GM12878 (cell line): ENCODE results near the gene GET3. TPM values are rescaled to one million over a fixed set of nuclear protein-coding genes. Genes with fewer than 3 reads are reported as not detected.
A peak's percentile ranks its signal among the peaks of the same experiment; 100 is the strongest.

ENCODE experiments used
- ATAC-seq: fragments of 200-7000 bp; cut with Tn5 transposase; 3 replicates; pipeline ENCODE4 v1.9.1; 2020; ENCODE audit warnings: mild to moderate bottlenecking, moderate library complexity
- BruUV-seq: library from RNA; stranded (reverse); fragments of 400-500 nt; replicated peaks from 2 replicates; lab custom pipeline; 2021; lab: Mats Ljungman, UMichigan
- CTCF ChIA-PET: fragments of 300-600 bp; sonication (Branson Sonifier 250); formaldehyde crosslinking; extraction: SDS; loops from one replicate; lab custom pipeline; 2021; ENCODE audit warnings: inconsistent platforms; lab: Yijun Ruan, JAX
- POLR2A ChIA-PET: fragments of 350-600 bp; formaldehyde crosslinking; extraction: SDS; loops from one replicate; lab custom pipeline; 2021; ENCODE audit warnings: inconsistent platforms; lab: Charles Lee
- RAD21 ChIA-PET: fragments of 300-600 bp; sonication (Branson Sonifier 250); formaldehyde crosslinking; loops from one replicate; lab custom pipeline; 2023; ENCODE audit warnings: antibody characterized with exemption; ENCODE audit not compliant: unreplicated experiment; lab: Charles Lee
- SMC1A ChIA-PET: fragments of 300-600 bp; sonication (Branson Sonifier 250); formaldehyde crosslinking; loops from one replicate; lab custom pipeline; 2023; ENCODE audit not compliant: unreplicated experiment, uncharacterized antibody; lab: Charles Lee
- DNase-seq: peaks from one replicate; pipeline ENCODE4 v3.0.0-alpha.2; 2011; ENCODE audit warnings: low read depth, low spot score
- FAIRE-seq: peaks from 3 replicates; lab custom pipeline; 2011; peaks lifted over from hg19 to GRCh38; lab: Jason Lieb, UNC
- H2AFZ ChIP-seq: 2 replicates; pipeline ENCODE4 v1.6.0; 2011; ENCODE audit warnings: low read depth, low read length, control low read depth; ENCODE audit not compliant: control insufficient read depth
- H3K27ac ChIP-seq: 2 replicates; pipeline ENCODE4 v1.5.1; 2011; ENCODE audit warnings: control low read depth; ENCODE audit not compliant: control insufficient read depth, insufficient read depth
- H3K27me3 ChIP-seq, 2 experiments: replicated peaks in 1 of 2; 2 replicates each; pipeline versions ENCODE4 v1.6.0 to v1.6.1; 2011; ENCODE audit warnings: low read length in 1 of 2; ENCODE audit not compliant: control insufficient read depth in 2 of 2, insufficient read depth in 2 of 2
- H3K36me3 ChIP-seq, 2 experiments: 2 replicates each; pipeline ENCODE4 v1.5.1; 2011; ENCODE audit warnings: low read length in 1 of 2; ENCODE audit not compliant: control insufficient read depth in 2 of 2, insufficient read depth in 2 of 2
- H3K4me1 ChIP-seq: 2 replicates; pipeline ENCODE4 v1.6.1; 2011; ENCODE audit warnings: mild to moderate bottlenecking, low read length, moderate library complexity, mixed read lengths; ENCODE audit not compliant: control insufficient read depth, insufficient read depth
- H3K4me2 ChIP-seq: 2 replicates; pipeline ENCODE4 v1.6.0; 2011; ENCODE audit warnings: control low read depth; ENCODE audit not compliant: control insufficient read depth, insufficient read depth
- H3K4me3 ChIP-seq: fragments of 200-600 bp; sonication (generic); 2 replicates; pipeline ENCODE4 v1.5.1; 2016
- H3K79me2 ChIP-seq: 2 replicates; pipeline ENCODE4 v1.6.0; 2011; ENCODE audit warnings: low read length; ENCODE audit not compliant: control insufficient read depth, insufficient read depth
- H3K9ac ChIP-seq: 2 replicates; pipeline ENCODE4 v1.8.0; 2011; ENCODE audit warnings: low read length, control low read depth, mixed read lengths; ENCODE audit not compliant: control insufficient read depth, insufficient read depth
- H3K9me3 ChIP-seq: replicated peaks from 3 replicates; pipeline ENCODE4 v1.5.1; 2011; ENCODE audit warnings: mild to moderate bottlenecking, low read length; ENCODE audit not compliant: control insufficient read depth, insufficient read depth
- H4K20me1 ChIP-seq: 2 replicates; pipeline ENCODE4 v1.6.0; 2011; ENCODE audit not compliant: control insufficient read depth, insufficient read depth
- ATF2 ChIP-seq: IDR thresholded peaks from 2 replicates; pipeline ENCODE4 v1.6.1; 2012; ENCODE audit warnings: low read length, inconsistent platforms
- ELK1 ChIP-seq: IDR thresholded peaks from 2 replicates; pipeline ENCODE4 v1.6.1; 2012; ENCODE audit warnings: low read depth, low read length, improper control_type of control experiment
- ESRRA ChIP-seq: IDR thresholded peaks from 2 replicates; pipeline ENCODE4 v1.6.1; 2012; ENCODE audit warnings: mild to moderate bottlenecking, low read length, improper control_type of control experiment
- MXI1 ChIP-seq: fragments of 150-350 bp; IDR thresholded peaks from 2 replicates; pipeline ENCODE4 v1.6.1; 2011; ENCODE audit warnings: low read depth, mild to moderate bottlenecking, inconsistent platforms, low read length, improper control_type of control experiment
- NFXL1 ChIP-seq: fragments of 450-650 bp; IDR thresholded peaks from 2 replicates; pipeline ENCODE4 v1.6.1; 2017; ENCODE audit warnings: antibody characterized with exemption, mild to moderate bottlenecking, borderline replicate concordance
- NRF1 ChIP-seq: conservative IDR thresholded peaks from 2 replicates; pipeline ENCODE4 v1.6.1; 2011; ENCODE audit warnings: mild to moderate bottlenecking, low read depth, low read length, improper control_type of control experiment
- RB1 ChIP-seq: fragments of 450-650 bp; formaldehyde crosslinking; IDR thresholded peaks from 2 replicates; pipeline ENCODE4 v1.6.1; 2017; ENCODE audit warnings: mild to moderate bottlenecking, borderline replicate concordance
- RELA ChIP-seq: fragments of 450-650 bp; IDR thresholded peaks from 2 replicates; pipeline ENCODE4 v1.8.0; 2014; ENCODE audit warnings: borderline replicate concordance; ENCODE audit not compliant: partially characterized antibody
- SMAD5 ChIP-seq: IDR thresholded peaks from 2 replicates; pipeline ENCODE4 v1.6.1; 2016; ENCODE audit warnings: antibody characterized with exemption, low read depth
- ZNF384 ChIP-seq: IDR thresholded peaks from 2 replicates; pipeline ENCODE4 v1.6.1; 2012; ENCODE audit warnings: low read depth, mild to moderate bottlenecking, low read length, improper control_type of control experiment, borderline replicate concordance
- WGBS: methylation state at CpG from one replicate; pipeline ENCODE4 v1.1.6; 2016; ENCODE audit warnings: low lambda C conversion rate; ENCODE audit not compliant: insufficient replicate concordance, insufficient coverage; ENCODE audit errors: missing lambda C conversion rate; 5-methylcytosine and 5-hydroxymethylcytosine counted together
- in situ Hi-C: fragments of 300-500 bp; cut with MboI; formaldehyde crosslinking; loops from 9 replicates; pipeline ENCODE4 v1.14.3; 2018; ENCODE audit warnings: mixed read lengths
- intact Hi-C: fragments of 100-400 bp; cut with micrococcal nuclease; formaldehyde crosslinking; loops from one replicate; pipeline ENCODE4 v1.14.2; 2022; ENCODE audit not compliant: unreplicated experiment
- polyA plus RNA-seq, 11 experiments: library from polyadenylated mRNA; depleted of rRNA in 4 of 11; unstranded in 6 of 11; stranded (reverse) in 5 of 11; fragments of >200 nt; fragmentation: Nextera tagmentation in 4 of 11; fragmentation: Illumina TruSeq in 1 of 11; extraction: Ambion mirVana in 4 of 11; extraction: Trizol in 1 of 11; gene quantifications; 1 replicate in 1 of 11; 2 replicates in 10 of 11; pipeline versions ENCODE4 v1.2.1 to v1.2.3, GENCODE V29; 2011 to 2016; ENCODE audit warnings: inconsistent platforms in 2 of 11, missing spikeins in 2 of 11, low read depth in 1 of 11
- total RNA-seq, 4 experiments: library from RNA; depleted of rRNA in 3 of 4; stranded (reverse); fragments of >200 nt in 3 of 4; fragmentation: Illumina TruSeq in 1 of 4; extraction: Trizol in 1 of 4; gene quantifications; 2 replicates each; pipeline versions ENCODE4 v1.2.1 to v1.2.3, GENCODE V29; 2013 to 2021
- TF ChIP-seq, protein P1 (sequence below): IDR thresholded peaks from 2 replicates; pipeline ENCODE4 v1.6.1; 2012; ENCODE audit warnings: improper control_type of control experiment, low read depth, low read length; ENCODE audit not compliant: insufficient replicate concordance
- TF ChIP-seq, protein P2 (sequence below): fragments of 450-650 bp; IDR thresholded peaks from 2 replicates; pipeline ENCODE4 v1.6.1; 2017; ENCODE audit warnings: low read depth, mild to moderate bottlenecking, moderate library complexity

Gene GET3
- total and polyA plus RNA-seq, 10 of the 15 experiments (the other 5 are each of a cell fraction or from before 2014, with no cell fraction given) = 14.5 to 144 (median 97.2) TPM

GRCh38 chr19:12777217-12778016 lies 40.1 kb downstream of the GET3 start:
- Histone ChIP-seq H3K36me3 (no peaks in the 10 kb centered on the region), H2AFZ (peak overlapping the region; percentile 84), H3K4me2 (peak overlapping the region; percentile 99), H3K79me2 (peaks cover 9% of the 10 kb centered on the region), H3K27me3 (no peaks in the 10 kb centered on the region), H3K9ac (peak overlapping the region; percentile 94), H3K4me3 (peak overlapping the region; percentile 76), H4K20me1 (no peaks in the 10 kb centered on the region), H3K4me1 (peaks cover 30% of the 10 kb centered on the region), H3K27ac (peak overlapping the region; percentile 91), H3K9me3 (no peaks in the 10 kb centered on the region)
- FAIRE-seq (no peak), ATAC-seq (peak; percentile 68), DNase-seq (no peak)
- ChIA-PET SMC1A (interaction anchor here (1.1 to 8.4 kb wide), 6 partner anchors 10 to 121 kb away, joined by 3 to 240 read pairs (median 10); partner anchors contain the start of genes GET3 and JUNB), RAD21 (interaction anchor here (0.6 to 4.8 kb wide), 9 partner anchors 10 to 1209 kb away, joined by 3 to 303 read pairs (median 5); partner anchors contain the start of genes JUNB and RNASEH2A), CTCF (interaction anchor here (0.7 to 12.1 kb wide), 15 partner anchors 10 to 188 kb away, joined by 3 to 537 read pairs (median 6); partner anchors contain the start of genes CALR, DHPS, JUNB and PRDX2), POLR2A (interaction anchor here (1.0 to 9.3 kb wide), 6 partner anchors 11 to 138 kb away, joined by 3 to 303 read pairs (median 6); partner anchors contain the start of genes DNASE2, JUNB and RNASEH2A)
- in situ Hi-C loops = no loop called here
- intact Hi-C loops = loop anchor here (1.0 kb wide), 2 partner anchors 14 to 19 kb away; partner anchors contain the start of gene JUNB
- TSS peak; percentile 54 for BruUV-seq
- 5% methylated on average over 43 of the region's 43 CpGs for WGBS
- TF ChIP-seq NFXL1 (no peak), RB1 (peak; percentile 76; the same call in 1 of the 2 replicates), ZNF384 (no peak), ELK1 (no peak), RELA (peak; percentile 65), MXI1 (no peak), ATF2 (no peak), SMAD5 (no peak), NRF1 (no peak), ESRRA (no peak)
- TF ChIP-seq, protein P1, sequence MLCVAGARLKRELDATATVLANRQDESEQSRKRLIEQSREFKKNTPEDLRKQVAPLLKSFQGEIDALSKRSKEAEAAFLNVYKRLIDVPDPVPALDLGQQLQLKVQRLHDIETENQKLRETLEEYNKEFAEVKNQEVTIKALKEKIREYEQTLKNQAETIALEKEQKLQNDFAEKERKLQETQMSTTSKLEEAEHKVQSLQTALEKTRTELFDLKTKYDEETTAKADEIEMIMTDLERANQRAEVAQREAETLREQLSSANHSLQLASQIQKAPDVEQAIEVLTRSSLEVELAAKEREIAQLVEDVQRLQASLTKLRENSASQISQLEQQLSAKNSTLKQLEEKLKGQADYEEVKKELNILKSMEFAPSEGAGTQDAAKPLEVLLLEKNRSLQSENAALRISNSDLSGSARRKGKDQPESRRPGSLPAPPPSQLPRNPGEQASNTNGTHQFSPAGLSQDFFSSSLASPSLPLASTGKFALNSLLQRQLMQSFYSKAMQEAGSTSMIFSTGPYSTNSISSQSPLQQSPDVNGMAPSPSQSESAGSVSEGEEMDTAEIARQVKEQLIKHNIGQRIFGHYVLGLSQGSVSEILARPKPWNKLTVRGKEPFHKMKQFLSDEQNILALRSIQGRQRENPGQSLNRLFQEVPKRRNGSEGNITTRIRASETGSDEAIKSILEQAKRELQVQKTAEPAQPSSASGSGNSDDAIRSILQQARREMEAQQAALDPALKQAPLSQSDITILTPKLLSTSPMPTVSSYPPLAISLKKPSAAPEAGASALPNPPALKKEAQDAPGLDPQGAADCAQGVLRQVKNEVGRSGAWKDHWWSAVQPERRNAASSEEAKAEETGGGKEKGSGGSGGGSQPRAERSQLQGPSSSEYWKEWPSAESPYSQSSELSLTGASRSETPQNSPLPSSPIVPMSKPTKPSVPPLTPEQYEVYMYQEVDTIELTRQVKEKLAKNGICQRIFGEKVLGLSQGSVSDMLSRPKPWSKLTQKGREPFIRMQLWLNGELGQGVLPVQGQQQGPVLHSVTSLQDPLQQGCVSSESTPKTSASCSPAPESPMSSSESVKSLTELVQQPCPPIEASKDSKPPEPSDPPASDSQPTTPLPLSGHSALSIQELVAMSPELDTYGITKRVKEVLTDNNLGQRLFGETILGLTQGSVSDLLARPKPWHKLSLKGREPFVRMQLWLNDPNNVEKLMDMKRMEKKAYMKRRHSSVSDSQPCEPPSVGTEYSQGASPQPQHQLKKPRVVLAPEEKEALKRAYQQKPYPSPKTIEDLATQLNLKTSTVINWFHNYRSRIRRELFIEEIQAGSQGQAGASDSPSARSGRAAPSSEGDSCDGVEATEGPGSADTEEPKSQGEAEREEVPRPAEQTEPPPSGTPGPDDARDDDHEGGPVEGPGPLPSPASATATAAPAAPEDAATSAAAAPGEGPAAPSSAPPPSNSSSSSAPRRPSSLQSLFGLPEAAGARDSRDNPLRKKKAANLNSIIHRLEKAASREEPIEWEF = no peak
- TF ChIP-seq, protein P2, sequence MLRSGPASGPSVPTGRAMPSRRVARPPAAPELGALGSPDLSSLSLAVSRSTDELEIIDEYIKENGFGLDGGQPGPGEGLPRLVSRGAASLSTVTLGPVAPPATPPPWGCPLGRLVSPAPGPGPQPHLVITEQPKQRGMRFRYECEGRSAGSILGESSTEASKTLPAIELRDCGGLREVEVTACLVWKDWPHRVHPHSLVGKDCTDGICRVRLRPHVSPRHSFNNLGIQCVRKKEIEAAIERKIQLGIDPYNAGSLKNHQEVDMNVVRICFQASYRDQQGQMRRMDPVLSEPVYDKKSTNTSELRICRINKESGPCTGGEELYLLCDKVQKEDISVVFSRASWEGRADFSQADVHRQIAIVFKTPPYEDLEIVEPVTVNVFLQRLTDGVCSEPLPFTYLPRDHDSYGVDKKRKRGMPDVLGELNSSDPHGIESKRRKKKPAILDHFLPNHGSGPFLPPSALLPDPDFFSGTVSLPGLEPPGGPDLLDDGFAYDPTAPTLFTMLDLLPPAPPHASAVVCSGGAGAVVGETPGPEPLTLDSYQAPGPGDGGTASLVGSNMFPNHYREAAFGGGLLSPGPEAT = no peak; the same call in none of the 2 replicates
